Gastroesophageal sphincter (tissue), 4 donors: ENCODE measurements around the gene UBAC2. TPM values are rescaled to one million over a fixed set of nuclear protein-coding genes. Genes with fewer than 3 reads are reported as not detected.

Experiments used
- ATAC-seq: fragments of 150-250 bp; one replicate; pipeline ENCODE4 v1.9.1; 2016; ENCODE audit warnings: mild to moderate bottlenecking, moderate library complexity
- H3K27ac ChIP-seq, 4 donors: fragments of 200-600 bp; sonication (generic) in 3 of 4; 1 replicate in 3 of 4; 2 replicates in 1 of 4; pipeline ENCODE4 v1.5.1; 2016 to 2019
- H3K27me3 ChIP-seq: fragments of 200-600 bp; sonication (generic); one replicate; pipeline ENCODE4 v1.5.1; 2019
- H3K36me3 ChIP-seq, 2 donors: fragments of 200-600 bp; sonication (generic); one replicate each; pipeline ENCODE4 v1.5.1; 2019; ENCODE audit warnings: control low read depth in 1 of 2
- H3K4me1 ChIP-seq, 3 donors: fragments of 200-600 bp; sonication (generic); 1 replicate in 2 of 3; 2 replicates in 1 of 3; pipeline ENCODE4 v1.5.1; 2016 to 2019; ENCODE audit warnings: control low read depth in 2 of 3
- H3K4me3 ChIP-seq, 2 donors: fragments of 200-600 bp; sonication (generic); one replicate each; pipeline ENCODE4 v1.5.1; 2019; ENCODE audit warnings: mild to moderate bottlenecking in 1 of 2, moderate library complexity in 1 of 2
- H3K9me3 ChIP-seq, 3 donors: fragments of 200-600 bp; sonication (generic); one replicate each; pipeline ENCODE4 v1.5.1; 2017 to 2019; ENCODE audit warnings: control low read depth in 2 of 3
- CTCF ChIP-seq, 4 experiments: fragments of 200-600 bp in 2 of 4; fragments of 450-650 bp in 2 of 4; sonication (generic) in 1 of 4; IDR thresholded peaks; one replicate each; pipeline ENCODE4 v1.5.1; 2017 to 2019; ENCODE audit warnings: antibody characterized with exemption in 4 of 4, mild to moderate bottlenecking in 2 of 4, moderate library complexity in 2 of 4
- EP300 ChIP-seq: sonication (generic); formaldehyde crosslinking; IDR thresholded peaks from one replicate; pipeline ENCODE4 v1.6.1; 2017; ENCODE audit warnings: antibody characterized with exemption, mild to moderate bottlenecking
- POLR2A ChIP-seq, 2 donors: fragments of 450-650 bp; IDR thresholded peaks; one replicate each; pipeline ENCODE4 v1.6.1; 2017; ENCODE audit warnings: antibody characterized with exemption in 2 of 2, mild to moderate bottlenecking in 2 of 2, moderate library complexity in 1 of 2
- POLR2AphosphoS5 ChIP-seq: sonication (generic); formaldehyde crosslinking; IDR thresholded peaks from one replicate; pipeline ENCODE4 v1.6.1; 2017; ENCODE audit warnings: antibody characterized with exemption
- WGBS, 2 donors: methylation state at CpG; one replicate each; pipeline ENCODE4 v1.1.5; 2018; ENCODE audit warnings: low coverage in 1 of 2; 5-methylcytosine and 5-hydroxymethylcytosine counted together
- total RNA-seq, 4 donors: library from RNA; depleted of rRNA; stranded (reverse); fragments of >200 nt; gene quantifications; one replicate each; pipeline ENCODE4 v1.1.0, GENCODE V29; 2016

The UBAC2 gene
- total RNA-seq, 4 donors from 2014 or later, result 45.0 to 59.6 (median 52.2) TPM

- TF ChIP-seq EP300, result no peak
- no peak for TF ChIP-seq POLR2AphosphoS5
- TF ChIP-seq CTCF (IDR thresholded peaks at IDR 0.05), result no peak
- no peak for TF ChIP-seq POLR2A (IDR thresholded peaks at IDR 0.05)
- Histone ChIP-seq H3K9me3 (peaks cover 0 to 2% (median 0%) of the 10 kb centered on the region in 3 donors), H3K4me1 (no peaks in the 10 kb centered on the region), H3K36me3 (no peaks in the 10 kb centered on the region), H3K27ac (no peak overlapping the region), H3K4me3 (no peak overlapping the region), H3K27me3 (peaks cover 21% of the 10 kb centered on the region)
- WGBS, 2 donors, result 63 to 68% methylated on average over 3 to 4 of the region's 19 CpGs
- ATAC-seq, result no peak
Measured at GRCh38 chr13:99417201-99418102, 216.8 kb downstream of the UBAC2 start.

DNA sequence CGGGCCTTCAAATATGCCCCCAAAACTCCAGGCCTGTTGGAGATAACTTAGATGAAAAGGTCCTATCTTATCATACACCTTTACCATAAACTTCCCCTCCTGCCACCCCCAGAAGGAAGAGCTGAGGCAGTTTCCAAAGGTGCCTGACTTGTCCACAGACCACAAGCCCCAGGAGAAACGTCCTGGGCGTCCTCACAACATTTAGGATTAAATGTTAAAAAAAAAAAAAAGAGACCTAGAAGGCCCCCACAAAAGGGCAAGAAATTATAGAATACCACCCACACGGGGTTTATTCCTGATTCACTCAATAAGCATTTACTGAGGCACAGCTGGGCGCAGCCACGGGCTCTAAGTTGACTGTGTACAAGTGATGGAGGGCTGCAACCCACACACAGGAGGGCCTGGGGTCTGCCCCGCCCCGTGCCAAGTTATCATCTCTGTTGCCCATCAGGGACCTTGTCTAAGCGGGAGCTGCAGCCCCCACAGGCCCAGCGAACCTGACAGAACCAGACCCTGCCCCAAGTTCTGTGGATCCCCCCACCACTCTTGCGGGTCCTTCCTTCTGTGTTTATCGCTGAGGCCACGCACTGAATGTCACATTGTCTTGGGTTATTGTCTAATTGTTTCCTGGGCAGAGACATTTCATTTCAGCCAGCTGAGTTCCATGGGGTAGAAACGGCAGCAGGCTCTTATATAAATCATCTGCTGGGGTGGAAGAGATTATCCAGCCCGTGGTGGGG lies 217.6 kb downstream of the UBAC2 start:
- no peak overlapping the region for H3K4me3 ChIP-seq
- WGBS, 2 donors, result 65 to 68% methylated on average over 4 to 10 of the region's 15 CpGs
- TF ChIP-seq EP300, result no peak
- no peak for TF ChIP-seq CTCF (IDR thresholded peaks at IDR 0.05)
- no peak for TF ChIP-seq POLR2A (IDR thresholded peaks at IDR 0.05)
- no peak for TF ChIP-seq POLR2AphosphoS5
- H3K9me3 ChIP-seq, result no peaks in the 10 kb centered on the region
- H3K27ac ChIP-seq, result no peak overlapping the region
- no peaks in the 10 kb centered on the region for H3K36me3 ChIP-seq
- ATAC-seq, result no peak
- no peaks in the 10 kb centered on the region for H3K4me1 ChIP-seq
- peaks cover 28% of the 10 kb centered on the region for H3K27me3 ChIP-seq

- Histone ChIP-seq H3K27ac (no peak overlapping the region), H3K9me3 (no peaks in the 10 kb centered on the region), H3K4me3 (no peak overlapping the region), H3K4me1 (no peaks in the 10 kb centered on the region), H3K27me3 (peaks cover 30% of the 10 kb centered on the region), H3K36me3 (no peaks in the 10 kb centered on the region)
- TF ChIP-seq POLR2A (IDR thresholded peaks at IDR 0.05), result no peak
- no peak for TF ChIP-seq POLR2AphosphoS5
- no peak for TF ChIP-seq EP300
- TF ChIP-seq CTCF (IDR thresholded peaks at IDR 0.05), result no peak
- WGBS, 2 donors, result 77 to 80% methylated on average over 3 to 4 of the region's 4 CpGs
- no peak for ATAC-seq
Measured at GRCh38 chr13:99418843-99419140, 218.1 kb downstream of the UBAC2 start.

DNA sequence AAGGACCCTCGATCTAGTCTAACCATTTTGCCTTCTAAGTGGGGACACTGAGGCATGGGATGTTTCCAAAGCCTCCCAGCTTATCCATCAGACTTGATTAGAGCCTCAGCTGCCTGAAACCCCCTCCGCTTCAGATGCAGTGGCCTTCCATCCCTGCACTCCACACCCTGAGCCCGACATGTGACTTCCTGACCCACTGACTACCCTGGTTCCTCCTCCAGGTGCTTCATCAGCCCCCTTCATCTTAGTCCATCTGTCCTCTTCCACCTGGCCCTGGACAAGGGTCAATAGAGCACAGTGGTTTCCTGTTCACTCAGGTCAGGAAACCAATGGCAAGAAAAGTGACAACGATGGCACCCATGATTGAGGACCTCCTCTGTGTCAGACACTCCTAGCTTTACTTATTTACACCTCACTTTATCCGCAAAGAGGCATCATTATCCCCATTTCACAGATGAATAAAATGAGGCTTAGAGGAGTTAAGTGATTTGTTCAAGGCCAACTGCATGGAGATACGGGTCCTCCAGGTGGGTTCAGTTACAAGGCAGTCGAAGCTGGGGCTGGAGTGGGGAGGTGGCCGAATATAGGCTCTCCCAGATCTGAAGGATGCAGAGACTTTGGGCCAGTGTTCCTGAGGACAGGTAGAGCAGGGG lies 219.1 kb downstream of the UBAC2 start:
- TF ChIP-seq EP300 (no peak), CTCF (IDR thresholded peaks at IDR 0.05) (no peak), POLR2AphosphoS5 (no peak), POLR2A (IDR thresholded peaks at IDR 0.05) (no peak)
- Histone ChIP-seq H3K9me3 (no peaks in the 10 kb centered on the region), H3K27ac (no peak overlapping the region), H3K27me3 (peaks cover 30% of the 10 kb centered on the region), H3K4me1 (no peaks in the 10 kb centered on the region), H3K4me3 (no peak overlapping the region), H3K36me3 (no peaks in the 10 kb centered on the region)
- no peak for ATAC-seq
- 77 to 81% methylated on average over 6 to 7 of the region's 8 CpGs for WGBS, 2 donors
